Neuronal stem cell (in vitro differentiated cells): Measurements from ENCODE around the gene WWP2. TPM values are rescaled to one million over a fixed set of nuclear protein-coding genes. Genes with fewer than 3 reads are reported as not detected.
A peak's percentile ranks its signal among the peaks of the same experiment; 100 is the strongest.

Experiments
- DNase-seq: peaks from one replicate; pipeline ENCODE4 v3.0.0-alpha.2; 2013; ENCODE audit warnings: low spot score
- H2AFZ ChIP-seq: one replicate; pipeline ENCODE4 v1.6.1; 2013; ENCODE audit warnings: mild to moderate bottlenecking, low read length, inconsistent platforms
- H2AK5ac ChIP-seq: 2 replicates; pipeline ENCODE4 v1.6.1; 2013; ENCODE audit warnings: low read depth, mild to moderate bottlenecking, inconsistent platforms, low read length, moderate library complexity, mixed read lengths
- H2BK120ac ChIP-seq: 2 replicates; pipeline ENCODE4 v1.6.1; 2013; ENCODE audit warnings: low read depth, mild to moderate bottlenecking, inconsistent platforms, low read length, moderate library complexity, mixed read lengths
- H2BK12ac ChIP-seq: one replicate; pipeline ENCODE4 v1.6.1; 2013; ENCODE audit warnings: low read length, inconsistent platforms
- H2BK15ac ChIP-seq: 2 replicates; pipeline ENCODE4 v1.6.1; 2013; ENCODE audit warnings: mild to moderate bottlenecking, low read length, inconsistent platforms, mixed read lengths
- H2BK5ac ChIP-seq: one replicate; pipeline ENCODE4 v1.6.1; 2013; ENCODE audit warnings: inconsistent platforms, mild to moderate bottlenecking, low read length, moderate library complexity
- H3K14ac ChIP-seq: one replicate; pipeline ENCODE4 v1.6.1; 2013; ENCODE audit warnings: low read length, inconsistent platforms
- H3K18ac ChIP-seq: 2 replicates; pipeline ENCODE4 v1.6.1; 2013; ENCODE audit warnings: low read length, inconsistent platforms
- H3K23ac ChIP-seq: 2 replicates; pipeline ENCODE4 v1.6.1; 2013; ENCODE audit warnings: low read depth, mild to moderate bottlenecking, mixed read lengths, low read length, inconsistent platforms; ENCODE audit not compliant: poor library complexity
- H3K27ac ChIP-seq: replicated peaks from 3 replicates; pipeline ENCODE4 v1.5.1; 2013; ENCODE audit warnings: low read length, inconsistent platforms
- H3K27me3 ChIP-seq, 3 experiments: 2 replicates each; pipeline ENCODE4 v1.6.1; 2013; ENCODE audit warnings: low read length in 3 of 3, mild to moderate bottlenecking in 2 of 3, inconsistent platforms in 1 of 3, low read depth in 1 of 3, mixed read lengths in 1 of 3, moderate library complexity in 1 of 3; ENCODE audit not compliant: control insufficient read depth in 3 of 3, insufficient read depth in 3 of 3
- H3K36me3 ChIP-seq, 2 donors: replicated peaks in 1 of 2; 2 replicates each; pipeline ENCODE4 v1.6.1; 2013; ENCODE audit warnings: low read length in 2 of 2; ENCODE audit not compliant: control insufficient read depth in 2 of 2, insufficient read depth in 2 of 2
- H3K4ac ChIP-seq: 2 replicates; pipeline ENCODE4 v1.6.1; 2013; ENCODE audit warnings: inconsistent platforms, mild to moderate bottlenecking, low read length, moderate library complexity
- H3K4me1 ChIP-seq, 2 donors: 1 replicate in 1 of 2; 2 replicates in 1 of 2; pipeline ENCODE4 v1.6.1; 2013; ENCODE audit warnings: low read length in 2 of 2, low read depth in 1 of 2; ENCODE audit not compliant: control insufficient read depth in 2 of 2, insufficient read depth in 1 of 2
- H3K4me2 ChIP-seq: one replicate; pipeline ENCODE4 v1.6.1; 2013; ENCODE audit warnings: mild to moderate bottlenecking, low read length, inconsistent platforms; ENCODE audit not compliant: insufficient read depth, poor library complexity, severe bottlenecking
- H3K4me3 ChIP-seq, 2 donors: 2 replicates each; pipeline ENCODE4 v1.5.1; 2013; ENCODE audit warnings: low read length in 2 of 2, mild to moderate bottlenecking in 2 of 2, inconsistent platforms in 1 of 2, moderate library complexity in 1 of 2
- H3K79me1 ChIP-seq: one replicate; pipeline ENCODE4 v1.6.1; 2013; ENCODE audit warnings: low read depth, mild to moderate bottlenecking, inconsistent platforms, low read length, moderate library complexity
- H3K9ac ChIP-seq: one replicate; pipeline ENCODE4 v1.6.1; 2013; ENCODE audit warnings: mild to moderate bottlenecking, low read depth, low read length, inconsistent platforms; ENCODE audit not compliant: poor library complexity
- H3K9me3 ChIP-seq, 2 donors: replicated peaks in 1 of 2; 2 replicates each; pipeline versions ENCODE3 to v1.6.1; 2013; ENCODE audit warnings: low read length in 2 of 2, mild to moderate bottlenecking in 2 of 2, inconsistent platforms in 1 of 2, low read depth in 1 of 2, mixed read lengths in 1 of 2, moderate library complexity in 1 of 2; ENCODE audit not compliant: control insufficient read depth in 2 of 2, insufficient read depth in 1 of 2
- H4K8ac ChIP-seq: one replicate; pipeline ENCODE4 v1.6.1; 2013; ENCODE audit warnings: low read depth, mild to moderate bottlenecking, inconsistent platforms, low read length, moderate library complexity
- H4K91ac ChIP-seq: one replicate; pipeline ENCODE4 v1.6.1; 2013; ENCODE audit warnings: low read length, low read depth, mild to moderate bottlenecking, inconsistent platforms; ENCODE audit not compliant: poor library complexity
- WGBS, 2 donors: extraction: QIAGEN DNeasy Blood & Tissue Kit; methylation state at CpG; one replicate each; pipeline ENCODE4 v1.1.7; 2013; ENCODE audit warnings: missing lambda C conversion rate in 2 of 2, mixed read lengths in 1 of 2; ENCODE audit not compliant: insufficient read length in 2 of 2, insufficient replicate concordance in 1 of 2; ENCODE audit errors: extremely low coverage in 2 of 2; 5-methylcytosine and 5-hydroxymethylcytosine counted together
- polyA plus RNA-seq, 2 experiments: library from polyadenylated mRNA; stranded (reverse); fragments of 200-250 nt; gene quantifications; one replicate each; pipeline ENCODE4 v1.2.3, GENCODE V29; 2013

WWP2 gene
- 15.3 TPM for polyA plus RNA-seq (2013, experiment 1 of 2)
- 15.3 TPM for polyA plus RNA-seq (2013, experiment 2 of 2)

DNA sequence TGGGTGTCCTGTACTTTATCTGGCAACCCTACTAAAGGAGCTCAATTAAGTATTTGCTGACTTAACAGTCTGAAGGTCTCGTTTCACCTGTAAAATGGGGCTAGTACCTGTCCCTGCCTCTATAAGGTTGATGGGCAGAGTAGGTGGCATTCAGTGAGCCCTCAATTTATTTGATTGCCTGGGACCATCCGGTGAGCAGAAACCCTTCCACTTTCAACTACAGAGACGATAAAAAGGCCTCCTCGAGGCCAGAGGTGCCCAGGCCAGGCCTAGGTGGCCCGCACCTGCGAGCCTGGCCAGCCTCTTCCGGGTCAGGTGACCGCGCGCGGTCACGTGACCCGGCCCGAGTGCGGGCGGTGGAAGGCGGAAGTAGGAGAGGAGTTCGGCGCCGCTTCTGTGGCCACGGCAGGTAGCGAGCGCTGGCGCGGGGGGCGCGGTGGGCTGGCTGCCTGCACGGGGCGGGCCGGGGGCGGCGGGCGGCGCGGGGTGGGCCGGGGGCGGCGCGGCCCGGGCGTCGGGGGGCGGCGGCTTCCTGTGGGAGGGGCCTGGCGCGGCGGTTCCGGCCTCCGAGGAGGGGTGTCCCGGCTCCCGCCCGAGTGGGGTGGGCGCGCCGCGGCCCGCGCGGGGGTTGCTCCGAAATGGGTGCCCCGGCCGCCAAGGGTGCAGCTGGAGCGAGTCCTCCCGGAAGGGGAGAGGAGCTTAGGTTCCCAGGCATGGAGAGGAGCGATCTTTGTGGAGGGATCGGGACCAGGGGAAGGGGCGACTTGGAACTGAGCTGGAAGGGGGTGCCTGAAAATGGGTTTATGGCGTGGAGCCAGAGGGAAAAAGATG is at the start of gene WWP2:
WWP2 (plus strand) TSS at position 350 of the 831 bp plus-strand sequence. CDS start 24,679 bp downstream, outside the sequence.
- Histone ChIP-seq H3K27me3 (no peaks in the 10 kb centered on the region), H2BK15ac (no peak within 1 kb of the TSS), H4K91ac (no peak within 1 kb of the TSS), H4K8ac (peak within 1 kb of the TSS; percentile 82), H3K14ac (peak within 1 kb of the TSS; percentile 89), H3K23ac (peak within 1 kb of the TSS; percentile 97), H3K9ac (peak within 1 kb of the TSS; percentile 95), H2BK12ac (no peak within 1 kb of the TSS), H3K9me3 (no peaks in the 10 kb centered on the region), H3K4ac (no peak within 1 kb of the TSS), H3K4me1 (peaks cover 2 to 6% of the 10 kb centered on the region in 2 donors), H3K4me2 (peak within 1 kb of the TSS; percentile 91), H2AFZ (peak within 1 kb of the TSS; percentile 100), H3K79me1 (peaks cover 2% of the 10 kb centered on the region), H3K27ac (peak within 1 kb of the TSS; percentile 86), H2AK5ac (no peak within 1 kb of the TSS), H2BK120ac (no peak within 1 kb of the TSS), H3K4me3 (peak within 1 kb of the TSS; percentile 81 to 98), H3K18ac (peak within 1 kb of the TSS; percentile 96), H3K36me3 (no peaks in the 10 kb centered on the region), H2BK5ac (peak within 1 kb of the TSS; percentile 53)
- no CpG with 5 or more reads among the region's 68 CpGs for WGBS, 2 donors
- DNase-seq: peak; percentile 62

DNA sequence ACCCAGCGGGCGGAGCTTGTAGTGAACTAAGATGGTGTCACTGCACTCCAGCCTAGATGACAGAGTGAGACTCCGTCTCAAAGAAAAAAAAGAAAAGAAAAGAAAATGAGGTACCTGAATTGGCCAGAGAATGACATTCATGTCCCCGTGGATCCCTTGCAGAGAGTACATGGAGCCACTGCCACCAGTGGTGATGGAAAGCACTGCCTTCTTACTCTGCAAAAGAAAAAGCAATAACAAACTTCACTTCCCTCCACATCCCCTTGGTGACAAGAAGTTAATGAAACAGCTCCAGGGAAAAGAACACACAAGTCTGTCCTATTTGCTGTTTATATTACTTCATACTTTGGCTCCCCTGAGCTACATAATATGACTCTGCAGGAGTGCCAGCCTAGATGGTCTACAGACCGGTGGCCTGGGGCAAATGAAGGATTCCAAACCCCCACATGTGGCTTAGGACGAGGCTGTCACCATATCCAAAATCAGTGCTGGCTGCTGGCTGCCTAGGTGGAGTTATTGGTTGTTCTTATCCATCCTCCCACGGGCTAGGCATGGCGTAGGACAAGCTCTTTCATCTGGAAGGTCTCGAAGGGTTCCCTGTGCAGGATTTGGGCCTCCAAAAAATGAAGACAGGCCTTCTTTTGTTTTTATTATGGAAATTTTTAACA is 49.1 kb upstream of the WWP2 start:
- Histone ChIP-seq H2BK15ac (no peak overlapping the region), H3K4me1 (no peaks in the 10 kb centered on the region), H3K9ac (no peak overlapping the region), H4K8ac (no peak overlapping the region), H2AFZ (no peak overlapping the region), H3K79me1 (no peaks in the 10 kb centered on the region), H3K18ac (no peak overlapping the region), H3K36me3 (peaks cover 9 to 60% of the 10 kb centered on the region in 2 donors), H3K27me3 (no peaks in the 10 kb centered on the region), H2BK12ac (no peak overlapping the region), H3K14ac (no peak overlapping the region), H3K27ac (no peak overlapping the region), H3K23ac (no peak overlapping the region), H3K4me2 (no peak overlapping the region), H3K4ac (no peak overlapping the region), H3K4me3 (no peak overlapping the region), H2BK120ac (no peak overlapping the region), H3K9me3 (no peaks in the 10 kb centered on the region), H4K91ac (no peak overlapping the region), H2BK5ac (no peak overlapping the region), H2AK5ac (no peak overlapping the region)
- WGBS, 2 donors: no CpG with 5 or more reads among the region's 9 CpGs
- no peak for DNase-seq

DNA sequence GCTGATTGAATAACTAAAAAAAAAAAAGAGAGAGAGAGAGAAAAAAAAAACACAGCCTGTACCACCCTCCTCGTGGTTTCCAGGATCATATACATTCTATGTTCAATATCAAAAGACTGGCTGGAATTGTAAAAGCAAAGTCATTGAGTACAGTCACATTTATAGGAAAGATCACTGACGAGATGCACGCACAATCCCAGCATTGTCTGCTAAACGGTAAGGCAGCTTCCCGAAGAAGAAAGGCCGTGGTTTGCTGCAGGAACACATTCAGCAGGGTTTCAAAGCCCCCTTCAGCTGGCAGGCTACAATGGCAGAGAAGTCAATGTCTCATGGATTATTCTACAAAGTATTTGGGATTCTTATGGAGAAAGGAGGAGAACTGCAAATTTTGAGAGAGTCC is 45.1 kb upstream of the WWP2 start:
- H3K4me2 ChIP-seq: no peak overlapping the region
- no peak overlapping the region for H4K91ac ChIP-seq
- H3K9ac ChIP-seq: no peak overlapping the region
- H3K4me3 ChIP-seq: no peak overlapping the region
- H2BK5ac ChIP-seq: no peak overlapping the region
- H3K36me3 ChIP-seq: peaks cover 7 to 48% of the 10 kb centered on the region in 2 donors
- H3K79me1 ChIP-seq: no peaks in the 10 kb centered on the region
- WGBS, 2 donors: no CpG with 5 or more reads among the region's 6 CpGs
- H3K9me3 ChIP-seq: no peaks in the 10 kb centered on the region
- H3K4ac ChIP-seq: no peak overlapping the region
- no peak overlapping the region for H3K14ac ChIP-seq
- no peak overlapping the region for H3K18ac ChIP-seq
- H2AFZ ChIP-seq: no peak overlapping the region
- no peak overlapping the region for H3K27ac ChIP-seq
- H2AK5ac ChIP-seq: no peak overlapping the region
- H3K27me3 ChIP-seq: no peaks in the 10 kb centered on the region
- no peak for DNase-seq
- no peaks in the 10 kb centered on the region for H3K4me1 ChIP-seq
- H4K8ac ChIP-seq: no peak overlapping the region
- no peak overlapping the region for H3K23ac ChIP-seq
- no peak overlapping the region for H2BK12ac ChIP-seq
- H2BK15ac ChIP-seq: no peak overlapping the region
- no peak overlapping the region for H2BK120ac ChIP-seq

DNA sequence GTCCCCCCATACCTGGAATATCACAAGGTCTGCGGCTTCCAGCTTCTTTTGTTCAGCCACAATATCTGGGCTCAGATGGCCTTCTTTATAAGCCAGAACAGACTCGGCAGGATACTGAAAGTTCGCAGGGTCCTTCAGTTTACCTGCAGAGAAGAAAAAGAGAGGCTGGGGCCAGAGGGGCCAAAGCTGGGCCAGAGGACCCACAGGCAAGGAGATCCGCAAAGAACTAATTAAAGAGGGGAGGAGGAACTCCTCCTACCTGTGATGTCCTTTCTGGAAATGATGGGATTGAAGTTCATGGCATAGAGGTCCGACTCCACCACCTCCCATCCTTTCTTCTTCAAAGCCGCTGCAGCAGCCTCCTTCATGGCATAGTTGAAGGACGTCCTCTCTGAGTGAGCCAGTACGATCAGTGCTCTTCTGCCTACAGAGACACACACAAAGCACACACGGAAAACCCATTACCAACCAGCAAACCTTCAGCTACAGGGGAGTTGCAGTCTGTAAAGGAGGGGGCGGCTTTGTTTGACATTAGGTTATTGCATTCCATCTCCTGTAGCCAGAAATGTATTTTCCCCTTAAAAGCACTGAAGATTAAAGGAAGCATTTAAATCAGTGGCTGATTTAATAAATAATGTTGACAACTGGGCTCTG is 43.9 kb upstream of the WWP2 start:
- no peak overlapping the region for H3K9ac ChIP-seq
- no peak overlapping the region for H4K8ac ChIP-seq
- H2BK15ac ChIP-seq: no peak overlapping the region
- no peak overlapping the region for H2AFZ ChIP-seq
- no peak overlapping the region for H3K4ac ChIP-seq
- no peak overlapping the region for H4K91ac ChIP-seq
- H3K79me1 ChIP-seq: no peaks in the 10 kb centered on the region
- H3K27me3 ChIP-seq: no peaks in the 10 kb centered on the region
- no peak overlapping the region for H3K27ac ChIP-seq
- WGBS, 2 donors: no CpG with 5 or more reads among the region's 10 CpGs
- no peak for DNase-seq
- H3K23ac ChIP-seq: no peak overlapping the region
- H2BK120ac ChIP-seq: no peak overlapping the region
- no peak overlapping the region for H3K4me3 ChIP-seq
- H3K18ac ChIP-seq: no peak overlapping the region
- H3K9me3 ChIP-seq: no peaks in the 10 kb centered on the region
- H3K4me2 ChIP-seq: no peak overlapping the region
- H3K14ac ChIP-seq: no peak overlapping the region
- H3K4me1 ChIP-seq: no peaks in the 10 kb centered on the region
- H2AK5ac ChIP-seq: no peak overlapping the region
- H2BK12ac ChIP-seq: no peak overlapping the region
- H2BK5ac ChIP-seq: no peak overlapping the region
- H3K36me3 ChIP-seq: peaks cover 4 to 37% of the 10 kb centered on the region in 2 donors
